Measurements from ENCODE around the gene ABCG8.
A peak's percentile ranks its signal among the peaks of the same experiment; 100 is the strongest.
"Not testable (repeated sequence)": the region's sequence is repeated elsewhere in the genome, so short reads cannot be mapped to it uniquely, and the experiment has no call there.

The ABCG8 gene

DNA sequence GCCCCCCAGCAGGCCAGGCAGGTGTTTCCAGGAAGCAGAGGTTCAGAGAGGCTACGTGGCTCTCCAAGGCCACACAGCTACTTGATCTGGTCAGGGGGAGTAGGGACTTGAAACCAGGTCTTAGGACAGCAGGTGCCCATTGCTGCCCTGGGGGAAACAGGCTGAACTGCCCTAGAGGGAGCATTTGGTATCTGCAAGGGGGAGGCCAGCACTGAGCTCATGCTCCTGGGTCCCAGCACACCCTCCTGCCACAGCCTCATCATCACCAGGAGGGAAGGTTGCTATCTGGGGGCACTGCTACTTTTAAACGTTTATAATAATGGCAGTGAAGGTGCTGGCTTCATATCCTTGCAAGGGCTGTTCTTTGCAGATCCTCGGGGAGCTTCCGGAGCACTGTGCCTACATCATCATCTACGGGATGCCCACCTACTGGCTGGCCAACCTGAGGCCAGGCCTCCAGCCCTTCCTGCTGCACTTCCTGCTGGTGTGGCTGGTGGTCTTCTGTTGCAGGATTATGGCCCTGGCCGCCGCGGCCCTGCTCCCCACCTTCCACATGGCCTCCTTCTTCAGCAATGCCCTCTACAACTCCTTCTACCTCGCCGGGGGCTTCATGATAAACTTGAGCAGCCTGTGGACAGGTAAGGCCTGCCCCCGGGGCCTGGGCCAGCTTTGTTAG, 36.1 kb downstream of the ABCG8 start:
- DNase-seq (ENCODE audit: low read depth): no peak

DNA sequence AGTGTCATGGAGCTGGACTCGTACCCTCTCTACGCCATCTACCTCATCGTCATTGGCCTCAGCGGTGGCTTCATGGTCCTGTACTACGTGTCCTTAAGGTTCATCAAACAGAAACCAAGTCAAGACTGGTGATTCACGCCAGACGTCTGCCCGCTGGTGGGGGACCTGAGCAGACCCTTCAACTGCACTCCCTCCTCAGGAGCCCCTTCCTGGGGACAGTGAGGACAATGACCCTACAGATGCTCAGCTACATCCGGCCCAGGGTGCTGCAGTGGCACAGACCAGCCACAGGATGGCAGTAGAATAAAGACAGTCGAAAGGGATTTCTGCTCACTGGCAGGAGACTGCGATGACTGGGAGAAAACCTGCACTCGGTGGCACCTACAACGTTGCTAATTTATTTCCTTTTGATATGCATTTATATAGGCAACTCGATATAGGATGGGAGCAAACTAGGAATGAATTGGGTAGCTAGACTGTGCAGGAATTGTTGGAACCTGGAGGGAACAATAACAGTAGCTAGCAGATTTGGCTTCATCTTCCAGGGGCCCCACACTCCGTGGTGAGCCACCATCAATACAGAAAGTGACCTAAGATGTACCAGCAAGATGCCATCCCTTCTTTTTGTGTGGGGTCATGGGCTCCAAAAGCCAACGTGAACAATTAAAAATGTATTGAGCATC, 39.2 kb downstream of the ABCG8 start:
- DNase-seq (ENCODE audit: low read depth): peak; percentile 14

DNA sequence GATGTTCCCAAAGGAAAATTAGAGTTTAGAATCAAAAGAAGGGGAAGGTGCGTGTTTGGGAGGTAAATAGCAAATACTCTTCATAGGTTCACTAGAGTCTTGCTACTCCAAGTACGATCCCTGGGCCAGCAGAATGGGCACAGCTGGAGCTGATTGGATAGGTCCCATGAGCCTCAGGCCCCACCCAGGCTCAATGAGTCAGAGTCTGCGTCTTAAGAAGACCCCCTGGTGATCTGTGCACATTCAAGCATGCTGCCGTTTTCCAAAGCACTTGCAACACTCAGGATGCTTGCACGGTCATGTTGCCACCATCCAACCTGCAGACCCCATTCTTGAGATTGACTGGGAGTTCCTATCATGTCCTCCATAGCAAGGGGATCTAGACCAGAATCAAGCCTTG, 40.5 kb downstream of the ABCG8 start:
- no peak for DNase-seq (ENCODE audit: low read depth)

DNA sequence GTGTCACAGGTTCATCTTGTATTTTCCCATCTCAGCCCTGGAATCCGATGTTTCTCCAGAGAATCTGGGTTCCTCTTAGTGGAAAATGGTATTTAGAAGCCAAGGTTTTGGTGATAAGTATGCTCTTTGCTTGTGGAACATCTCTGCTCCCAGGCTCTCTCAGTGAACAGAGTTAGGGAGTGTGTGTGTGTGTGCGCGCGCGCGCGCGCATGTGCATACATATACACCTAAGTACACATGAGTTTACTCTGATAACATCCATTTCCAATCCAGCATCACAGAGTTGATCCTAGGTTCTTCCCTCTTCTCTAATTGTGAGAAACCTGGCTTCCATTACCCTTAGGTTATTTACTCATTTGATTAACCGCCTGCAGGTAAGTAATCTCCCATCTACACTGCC, 41.7 kb downstream of the ABCG8 start:
- DNase-seq (ENCODE audit: low read depth): no peak

DNA sequence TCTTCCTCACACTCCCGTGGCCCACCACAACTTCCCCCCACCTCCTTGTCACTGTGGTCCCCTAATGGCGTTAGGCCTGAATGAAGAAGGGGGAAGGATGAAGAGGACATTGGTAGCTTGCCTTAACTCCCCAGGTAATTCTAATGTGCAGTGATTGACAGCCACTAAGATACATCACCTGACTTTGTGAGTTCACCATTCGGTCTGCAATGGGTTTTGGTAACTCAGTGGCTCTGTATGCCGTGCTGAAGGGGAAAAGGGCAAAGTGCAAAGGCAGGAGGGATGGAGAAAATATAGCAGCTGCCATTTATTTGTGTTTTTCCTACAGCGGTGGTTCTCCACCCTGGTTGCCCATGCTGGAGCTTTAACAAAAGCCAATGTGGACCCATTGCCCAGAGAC, 42.2 kb downstream of the ABCG8 start:
- no peak for DNase-seq (ENCODE audit: low read depth)

DNA sequence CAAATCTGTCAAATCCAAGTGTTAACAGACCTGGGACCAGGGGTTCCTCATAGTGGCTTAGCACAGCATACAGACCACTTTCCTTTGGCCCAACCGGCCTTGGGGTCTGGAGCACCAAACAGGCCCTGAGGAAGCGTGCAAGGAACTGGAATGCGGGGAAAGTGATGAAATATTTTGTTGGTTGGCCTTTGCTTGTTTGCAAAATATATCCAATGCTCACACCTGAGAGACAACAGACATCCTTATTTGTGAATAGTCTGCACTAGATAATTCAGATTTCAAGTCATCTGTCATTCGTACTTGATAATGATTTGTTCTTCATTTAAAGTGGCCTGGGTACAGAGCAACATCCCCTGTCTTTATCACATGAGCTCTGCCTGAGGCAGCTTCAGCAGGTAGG, 43.5 kb downstream of the ABCG8 start:
- DNase-seq (ENCODE audit: low read depth): no peak

DNA sequence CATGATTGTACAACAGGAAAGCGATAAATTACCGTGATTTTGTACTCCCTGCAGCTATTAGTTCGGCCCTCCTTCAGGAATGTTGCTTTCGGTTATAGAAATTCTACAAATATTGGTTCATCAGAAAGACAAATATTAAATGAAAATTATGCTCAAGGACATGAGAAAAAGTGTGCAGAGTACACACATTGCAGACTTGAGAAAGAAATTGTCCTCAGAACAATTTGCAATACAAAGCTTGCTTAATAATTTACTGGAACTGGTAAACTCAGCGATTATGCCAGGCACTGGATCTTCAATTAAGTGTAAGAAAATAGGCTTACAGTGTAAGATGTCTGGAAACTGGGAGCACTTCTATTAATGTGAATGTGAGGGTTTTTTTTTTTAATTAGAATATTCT, 45.9 kb downstream of the ABCG8 start:
- no peak for DNase-seq (ENCODE audit: low read depth)

DNA sequence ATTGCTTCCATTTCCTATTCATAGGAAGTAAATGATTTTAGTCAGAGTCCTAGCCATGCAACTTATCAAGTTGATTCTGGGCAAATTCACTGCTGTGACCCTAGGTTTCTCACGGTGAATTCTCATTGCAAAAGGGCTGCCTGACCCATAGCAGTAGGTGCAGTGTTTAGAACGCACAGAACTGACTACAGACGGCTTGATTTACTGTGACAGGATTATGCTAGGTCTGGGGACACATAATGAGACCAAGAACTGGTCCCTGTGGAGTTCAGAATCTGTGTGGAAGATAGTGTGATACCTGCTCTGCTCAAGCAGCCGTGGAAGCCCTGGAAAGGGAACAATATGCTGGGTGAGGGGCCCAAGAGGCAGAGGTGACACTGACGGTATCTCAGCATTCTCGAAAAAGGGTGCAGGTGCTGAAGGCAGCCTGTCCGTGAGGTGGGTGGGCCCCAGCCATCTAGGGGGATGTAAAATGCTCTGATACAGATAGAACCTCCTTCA, 46.4 kb downstream of the ABCG8 start:
- no peak for DNase-seq (ENCODE audit: low read depth)

DNA sequence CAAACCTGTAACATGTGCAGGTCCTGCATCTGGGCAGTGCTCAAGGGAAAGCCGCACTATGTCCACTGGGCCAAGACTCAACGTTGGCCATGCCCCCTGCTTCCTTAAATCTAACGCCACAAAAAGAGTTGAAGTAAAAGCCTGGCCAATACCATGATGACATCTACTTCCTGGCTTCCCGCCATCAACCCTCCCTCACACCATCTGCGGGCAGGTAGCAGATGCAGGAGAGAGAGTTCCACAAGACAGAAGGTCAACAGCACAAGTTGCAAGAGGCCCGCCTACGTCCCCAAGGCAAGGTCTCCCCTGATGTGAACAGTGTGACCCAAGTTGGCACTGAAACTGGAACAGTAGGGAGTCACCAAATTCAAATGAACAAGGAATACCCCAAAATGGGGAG, 48.4 kb downstream of the ABCG8 start:
- no peak for DNase-seq (ENCODE audit: low read depth)

DNA sequence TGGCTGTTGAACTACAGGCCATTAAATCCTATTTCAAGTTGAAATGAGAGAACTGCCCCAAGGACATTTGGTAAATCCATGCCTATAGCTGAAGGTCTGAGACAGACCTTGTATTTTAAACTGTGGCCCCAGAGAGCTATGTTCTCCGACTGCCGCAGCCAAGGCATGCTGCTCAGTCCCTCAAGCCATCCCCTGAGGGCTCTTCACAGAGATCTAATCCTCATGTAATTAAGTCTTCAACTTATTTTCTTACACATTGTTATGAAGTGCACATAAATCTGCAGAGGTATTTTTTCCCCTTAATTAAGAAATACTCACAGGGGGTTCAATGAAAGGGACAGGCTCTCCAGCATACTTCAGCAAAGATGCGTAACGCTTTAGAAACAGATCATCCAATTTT, 50.6 kb downstream of the ABCG8 start:
- no peak for DNase-seq (ENCODE audit: low read depth)

DNA sequence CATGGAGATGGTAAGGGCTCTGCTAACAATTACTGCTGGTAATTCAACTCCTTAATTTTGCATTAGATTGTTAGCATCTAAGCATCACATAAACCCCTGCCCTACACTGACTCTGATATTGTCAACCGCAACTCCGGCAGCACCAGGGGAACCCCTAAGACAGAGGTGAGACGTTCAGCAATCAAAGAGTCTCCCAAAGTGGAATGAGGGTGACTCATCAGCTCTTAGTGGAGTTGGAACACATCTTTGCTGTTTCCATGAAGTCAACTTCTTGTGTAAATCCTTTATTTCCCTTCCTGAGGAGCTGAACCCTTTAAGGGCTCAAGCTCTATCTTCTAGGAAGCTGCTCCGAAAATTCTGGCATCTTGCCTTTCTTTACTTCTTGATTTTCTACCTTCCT, 52.1 kb downstream of the ABCG8 start:
- DNase-seq (ENCODE audit: low read depth): peak; percentile 12

DNA sequence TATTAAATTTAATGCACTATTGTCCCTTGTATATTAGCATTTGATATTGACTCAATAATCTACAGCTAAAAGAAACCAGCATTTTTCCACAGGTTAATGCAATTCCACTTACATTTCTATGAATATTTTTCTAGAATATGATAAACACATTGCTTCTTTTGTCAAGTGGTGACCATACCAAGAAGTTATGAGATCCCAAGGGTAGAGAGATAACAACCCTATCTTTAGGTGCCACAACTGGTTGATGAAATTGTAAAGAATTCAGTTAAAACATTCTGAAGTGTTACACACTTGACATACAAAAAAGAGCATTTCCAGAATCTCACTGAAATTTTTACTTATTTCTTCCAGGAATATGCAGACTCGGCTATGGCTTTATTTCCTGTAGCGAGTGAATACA, 56.0 kb downstream of the ABCG8 start:
- no peak for DNase-seq (ENCODE audit: low read depth)

DNA sequence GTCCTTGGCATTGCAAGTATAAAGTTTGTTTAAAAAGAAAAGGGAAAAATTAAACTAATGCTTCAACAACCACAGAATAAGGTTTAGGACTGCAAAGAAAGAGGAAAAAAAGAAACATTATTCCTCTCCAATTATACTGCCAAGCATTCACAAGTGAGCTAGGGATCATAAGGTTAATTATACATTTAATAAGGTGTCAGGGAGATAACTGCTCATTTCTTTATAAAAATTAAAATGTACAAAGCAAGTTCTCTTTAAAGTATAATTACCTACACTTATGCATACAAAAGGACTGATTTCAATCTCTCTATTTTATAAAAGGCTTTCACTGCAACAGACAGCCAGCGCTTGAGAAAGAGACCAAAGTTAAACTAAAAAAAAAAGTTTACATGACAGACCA, 58.1 kb downstream of the ABCG8 start:
- no peak for DNase-seq (ENCODE audit: low read depth)

DNA sequence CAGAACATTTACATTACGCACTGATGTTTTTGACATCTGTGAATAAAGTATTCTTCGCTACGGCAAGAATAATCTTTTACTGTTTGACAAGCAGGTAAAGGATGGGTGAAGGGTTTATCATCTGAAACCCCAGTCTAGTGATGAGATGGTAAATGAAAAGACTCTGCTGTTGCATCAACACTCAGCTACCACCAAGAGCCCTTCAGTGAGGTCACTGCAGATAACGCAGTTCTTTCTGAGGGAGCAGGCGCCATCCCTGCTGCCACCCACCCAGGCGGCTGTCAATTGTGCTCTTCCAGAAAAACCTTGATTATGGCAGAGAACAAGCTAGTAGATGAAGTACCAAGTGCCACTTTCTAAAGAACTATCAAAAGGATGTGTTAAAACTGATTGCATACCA, 58.7 kb downstream of the ABCG8 start:
- no peak for DNase-seq (ENCODE audit: low read depth)

DNA sequence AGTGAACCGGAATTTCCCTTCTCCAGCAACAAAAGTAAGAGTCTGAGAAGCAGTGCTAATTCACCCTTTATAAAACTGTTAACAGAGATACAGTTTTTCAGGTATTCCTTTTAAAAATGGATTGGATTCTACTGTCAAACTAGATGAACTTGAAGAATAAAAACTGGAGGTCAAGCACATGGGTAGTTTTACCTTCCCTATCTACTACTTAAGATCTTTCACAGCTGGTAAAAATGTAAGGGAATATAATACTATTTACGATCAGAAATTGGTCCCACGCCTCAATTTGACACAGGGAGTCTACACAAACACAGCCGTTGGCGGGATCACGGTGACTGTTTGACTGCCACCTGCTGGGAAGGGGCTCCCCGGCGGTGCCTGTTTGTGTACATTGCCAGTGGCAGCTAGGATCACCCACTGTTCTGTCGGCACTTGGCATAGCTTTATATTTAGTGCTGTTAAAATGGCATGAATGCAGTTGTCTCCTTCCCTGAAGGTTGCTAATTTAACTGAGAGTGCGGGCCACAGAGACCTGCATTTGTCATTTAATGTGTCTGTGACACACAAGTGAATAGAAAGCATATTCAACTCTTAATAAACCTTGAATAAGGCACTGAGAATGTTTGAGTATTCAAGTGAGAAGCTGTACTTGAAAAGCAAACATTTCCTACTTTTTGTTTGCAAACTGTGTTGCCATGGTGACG, 59.5 kb downstream of the ABCG8 start:
- DNase-seq (ENCODE audit: low read depth): no peak

DNA sequence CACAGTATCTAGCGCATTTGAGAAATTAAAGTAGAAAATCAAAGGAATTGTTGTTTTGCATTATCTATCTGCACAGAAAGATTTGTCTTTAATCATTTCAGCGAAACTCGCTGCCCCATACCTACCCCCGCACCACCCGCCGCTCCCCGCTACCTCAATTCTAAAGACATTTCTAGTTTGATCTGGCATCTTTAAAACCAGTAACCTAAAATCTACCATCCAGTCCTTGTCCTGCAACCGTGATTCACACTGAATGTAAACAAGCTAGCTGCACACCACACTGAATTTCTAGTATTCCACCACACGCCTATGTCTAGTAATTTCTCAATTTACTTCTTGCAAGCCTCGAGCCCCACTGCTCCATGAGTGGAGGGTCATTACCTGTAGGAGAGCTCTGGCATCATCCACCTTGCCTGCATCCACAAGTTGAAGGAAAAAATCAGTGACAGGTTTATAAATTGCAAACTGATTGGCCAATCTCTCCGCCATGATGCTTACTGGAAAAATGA, 60.1 kb downstream of the ABCG8 start:
- DNase-seq (ENCODE audit: low read depth): no peak

DNA sequence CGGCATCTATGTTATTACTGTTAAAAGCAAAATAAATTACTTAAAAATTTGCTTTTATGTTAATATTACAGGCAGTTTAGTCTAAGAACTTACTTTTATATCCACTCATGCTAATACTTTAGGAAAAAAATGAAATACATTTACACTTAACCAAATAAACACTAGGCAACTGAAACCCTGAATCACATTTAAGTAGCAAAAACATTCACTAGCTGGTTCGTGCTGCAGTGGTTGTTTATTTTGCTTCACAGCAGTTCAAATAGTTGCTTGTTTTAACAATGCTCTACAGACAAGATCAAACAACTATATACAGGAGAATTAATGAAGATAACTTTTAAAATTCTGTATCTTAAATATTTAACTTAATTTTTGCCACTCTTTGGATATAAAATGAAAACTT, 60.8 kb downstream of the ABCG8 start:
- DNase-seq (ENCODE audit: low read depth): no peak

DNA sequence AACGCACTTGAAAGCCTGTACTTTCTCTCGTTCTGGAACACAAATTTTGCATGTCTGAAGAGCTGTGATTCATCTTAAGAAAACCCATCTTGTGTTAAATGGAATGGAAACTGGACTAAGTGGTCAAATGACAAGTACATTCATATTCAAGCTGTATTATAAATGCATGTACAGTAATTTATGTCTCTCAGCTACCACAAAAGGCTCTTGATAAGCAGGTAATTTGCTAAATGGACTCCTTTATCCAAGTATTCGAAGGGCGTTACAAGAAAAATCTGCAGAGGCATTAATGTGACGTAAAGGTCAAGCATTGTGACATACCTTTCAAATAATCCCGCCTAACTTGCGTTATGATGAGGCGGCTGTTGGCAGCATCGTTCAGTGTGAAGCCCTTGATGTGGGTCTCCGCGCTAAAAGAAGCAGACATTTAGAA, 66.6 kb downstream of the ABCG8 start:
- no peak for DNase-seq (ENCODE audit: low read depth)

DNA sequence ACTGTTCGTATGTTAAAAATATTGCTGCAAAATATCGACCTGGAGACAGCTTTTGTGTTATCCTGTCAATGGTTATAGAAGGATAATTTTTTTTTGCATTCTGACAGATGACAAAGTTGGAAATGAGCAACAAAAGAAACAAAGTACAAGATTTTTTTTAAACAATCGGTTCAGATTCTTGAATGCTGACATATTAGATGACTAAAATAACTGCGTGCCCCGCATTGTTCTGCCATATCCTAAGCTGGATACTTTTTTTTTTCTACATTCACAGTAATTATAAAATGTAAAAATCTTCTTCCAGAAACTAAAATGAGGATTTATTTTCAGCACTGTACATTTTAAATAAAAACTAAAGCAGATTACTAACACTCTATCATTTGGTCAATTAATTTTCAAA, 67.1 kb downstream of the ABCG8 start:
- no peak for DNase-seq (ENCODE audit: low read depth)

DNA sequence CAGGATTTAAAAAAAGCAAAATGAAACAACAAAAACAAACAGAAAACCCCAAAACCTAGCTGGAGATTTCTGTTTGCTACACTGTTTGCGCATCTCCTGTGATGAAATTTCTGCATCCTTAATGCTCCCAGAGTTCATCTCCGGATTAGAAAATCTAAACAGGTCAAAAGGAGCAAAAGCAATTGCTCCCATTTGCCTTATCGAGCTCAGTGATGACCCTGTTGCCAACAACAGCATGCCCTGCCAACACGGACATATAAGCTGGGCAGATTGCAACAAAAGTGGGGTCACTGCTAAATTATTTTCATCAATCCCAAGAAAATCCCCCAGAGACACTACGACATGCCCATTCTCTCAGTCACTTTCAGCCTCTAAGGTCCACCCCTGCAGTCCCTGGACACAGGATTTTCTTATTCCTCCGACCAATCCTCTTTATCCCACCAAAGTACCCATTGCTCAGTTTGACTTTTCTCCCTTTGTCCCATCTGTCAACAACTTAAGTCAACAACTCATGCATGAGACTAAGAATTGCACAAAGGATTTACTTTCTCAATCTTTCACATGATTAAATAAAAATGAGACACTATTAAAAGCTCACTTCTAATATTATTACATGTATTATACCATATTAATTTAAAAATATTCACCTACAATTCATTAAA, 67.8 kb downstream of the ABCG8 start:
- no peak for DNase-seq (ENCODE audit: low read depth)

DNA sequence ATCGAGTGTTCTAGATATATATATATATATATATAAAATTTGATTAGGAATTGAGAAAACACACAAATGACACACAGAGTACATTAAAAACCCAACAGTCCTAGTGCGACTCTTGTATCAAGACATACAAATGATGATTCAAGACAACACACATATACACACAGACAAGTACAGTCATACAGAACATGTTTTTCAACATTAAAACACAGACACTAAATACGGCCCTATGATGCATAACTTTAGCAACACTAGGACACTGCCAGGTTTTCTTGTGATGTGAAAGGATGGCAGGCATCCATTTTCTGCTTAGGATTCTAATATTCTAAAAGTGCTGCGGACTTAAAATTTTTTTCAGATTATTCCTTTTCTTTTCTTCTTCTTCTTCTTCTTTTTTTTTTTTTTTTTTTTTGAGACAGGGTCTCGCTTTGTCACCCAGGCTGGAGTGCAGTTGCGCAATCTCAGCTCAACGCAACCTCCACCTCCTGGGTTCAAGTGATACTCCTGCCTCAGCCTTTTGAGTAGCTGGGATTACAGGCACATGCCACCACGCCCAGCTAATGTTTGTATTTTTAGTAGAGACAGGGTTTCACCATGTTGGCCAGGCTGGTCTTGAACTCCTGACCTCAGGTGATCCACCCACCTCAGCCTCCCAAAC, 72.5 kb downstream of the ABCG8 start:
- not testable (repeated sequence) for DNase-seq (ENCODE audit: low read depth)

DNA sequence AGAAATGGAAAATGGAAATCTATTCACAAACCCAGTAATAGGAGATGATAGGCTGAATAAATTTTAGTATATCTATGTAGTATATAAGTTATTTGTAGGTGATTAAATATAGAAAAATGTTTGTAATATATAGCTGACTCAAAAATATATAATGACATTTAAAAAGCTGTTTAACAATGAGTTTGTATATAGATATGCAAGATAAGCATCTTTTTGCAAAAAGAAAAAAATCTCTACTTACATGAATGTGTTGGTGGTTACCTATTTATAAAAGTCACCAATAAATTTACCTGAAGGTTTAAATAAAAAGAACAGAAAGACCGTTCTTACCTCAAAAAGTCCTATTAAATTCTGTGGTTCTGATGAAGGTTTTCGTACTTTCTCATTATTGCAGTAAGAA, 85.7 kb downstream of the ABCG8 start:
- DNase-seq (ENCODE audit: low read depth): no peak

All from stromal cell of bone marrow (primary cell).